ENCODE measurements around the gene KIAA1217.

Gene KIAA1217

DNA sequence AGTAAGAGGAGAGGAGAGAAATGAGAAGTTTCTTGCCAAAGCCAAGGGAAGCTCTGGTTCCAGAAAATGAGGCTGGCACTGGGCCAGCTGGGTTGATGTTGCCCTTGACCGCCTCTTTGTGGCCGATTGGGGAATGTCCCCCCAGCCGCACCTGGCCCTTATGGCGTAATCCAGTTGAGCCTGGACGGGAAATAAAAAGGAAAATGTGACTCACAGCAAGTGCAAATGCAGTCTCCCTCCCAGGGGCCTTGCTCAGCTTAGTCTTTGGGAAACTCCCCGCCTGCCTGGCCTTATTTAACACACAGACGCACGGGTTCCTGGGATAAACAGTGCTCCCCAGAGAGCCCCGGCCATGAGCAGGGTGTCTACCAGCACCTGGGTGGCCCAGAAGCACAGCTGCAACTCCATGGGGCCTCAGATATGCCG, 174.8 kb downstream of the KIAA1217 start:
- TF ChIP-seq, protein P1, sequence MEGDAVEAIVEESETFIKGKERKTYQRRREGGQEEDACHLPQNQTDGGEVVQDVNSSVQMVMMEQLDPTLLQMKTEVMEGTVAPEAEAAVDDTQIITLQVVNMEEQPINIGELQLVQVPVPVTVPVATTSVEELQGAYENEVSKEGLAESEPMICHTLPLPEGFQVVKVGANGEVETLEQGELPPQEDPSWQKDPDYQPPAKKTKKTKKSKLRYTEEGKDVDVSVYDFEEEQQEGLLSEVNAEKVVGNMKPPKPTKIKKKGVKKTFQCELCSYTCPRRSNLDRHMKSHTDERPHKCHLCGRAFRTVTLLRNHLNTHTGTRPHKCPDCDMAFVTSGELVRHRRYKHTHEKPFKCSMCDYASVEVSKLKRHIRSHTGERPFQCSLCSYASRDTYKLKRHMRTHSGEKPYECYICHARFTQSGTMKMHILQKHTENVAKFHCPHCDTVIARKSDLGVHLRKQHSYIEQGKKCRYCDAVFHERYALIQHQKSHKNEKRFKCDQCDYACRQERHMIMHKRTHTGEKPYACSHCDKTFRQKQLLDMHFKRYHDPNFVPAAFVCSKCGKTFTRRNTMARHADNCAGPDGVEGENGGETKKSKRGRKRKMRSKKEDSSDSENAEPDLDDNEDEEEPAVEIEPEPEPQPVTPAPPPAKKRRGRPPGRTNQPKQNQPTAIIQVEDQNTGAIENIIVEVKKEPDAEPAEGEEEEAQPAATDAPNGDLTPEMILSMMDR (conservative IDR thresholded peaks at IDR 0.05; ENCODE audit: control insufficient read depth, insufficient read depth, low read depth, low read length) = peak; percentile 64
- DNase-seq (ENCODE audit: low read depth) = peak; percentile 98
- no peak overlapping the region for H3K4me3 ChIP-seq (ENCODE audit: control insufficient read depth, low read depth, low read length)

DNA sequence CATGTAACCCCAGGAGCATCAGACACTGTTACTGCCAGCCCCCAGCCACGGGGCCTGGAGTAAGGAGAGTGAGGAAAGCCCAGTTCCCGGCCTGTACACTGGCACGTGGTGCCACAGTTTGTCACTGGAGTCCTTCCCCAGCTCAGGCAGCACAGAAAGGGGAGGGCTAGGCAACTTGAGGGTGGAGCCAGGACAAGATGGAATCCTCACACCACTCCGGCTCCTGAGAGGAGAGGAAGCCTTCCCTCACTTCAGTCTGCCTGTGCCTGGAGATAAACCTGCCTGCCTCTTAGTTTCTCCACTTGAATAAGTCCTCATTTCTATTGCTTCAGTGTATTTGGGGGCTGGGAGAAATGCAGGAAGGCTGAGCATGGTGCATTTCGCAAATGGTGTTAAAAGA, 176.0 kb downstream of the KIAA1217 start:
- H3K4me3 ChIP-seq (ENCODE audit: control insufficient read depth, low read depth, low read length) = no peak overlapping the region
- DNase-seq (ENCODE audit: low read depth) = no peak
- TF ChIP-seq, protein P1 (conservative IDR thresholded peaks at IDR 0.05; ENCODE audit: control insufficient read depth, insufficient read depth, low read depth, low read length) = no peak

DNA sequence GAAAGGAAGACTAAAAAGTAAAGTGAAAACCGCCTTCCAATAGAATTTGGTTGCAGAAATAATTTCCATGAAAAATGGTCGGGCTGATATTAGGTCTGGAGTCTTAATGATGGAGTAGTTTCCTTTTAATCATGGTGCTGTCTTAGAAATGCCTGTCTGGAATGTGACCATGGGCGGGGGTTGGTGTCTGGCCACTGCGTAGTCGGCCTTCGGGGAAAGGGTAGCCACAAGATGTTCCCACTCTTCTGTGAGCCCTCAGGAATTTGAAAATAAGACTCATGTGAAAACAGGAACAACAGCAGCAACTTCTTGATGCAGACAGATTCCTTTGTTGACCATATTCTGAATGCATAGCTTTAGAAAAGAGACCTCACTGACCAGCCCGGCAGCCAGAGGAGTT, 176.8 kb downstream of the KIAA1217 start:
- DNase-seq (ENCODE audit: low read depth) = peak; percentile 80
- H3K4me3 ChIP-seq (ENCODE audit: control insufficient read depth, low read depth, low read length) = no peak overlapping the region
- TF ChIP-seq, protein P1 (conservative IDR thresholded peaks at IDR 0.05; ENCODE audit: control insufficient read depth, insufficient read depth, low read depth, low read length) = no peak

DNA sequence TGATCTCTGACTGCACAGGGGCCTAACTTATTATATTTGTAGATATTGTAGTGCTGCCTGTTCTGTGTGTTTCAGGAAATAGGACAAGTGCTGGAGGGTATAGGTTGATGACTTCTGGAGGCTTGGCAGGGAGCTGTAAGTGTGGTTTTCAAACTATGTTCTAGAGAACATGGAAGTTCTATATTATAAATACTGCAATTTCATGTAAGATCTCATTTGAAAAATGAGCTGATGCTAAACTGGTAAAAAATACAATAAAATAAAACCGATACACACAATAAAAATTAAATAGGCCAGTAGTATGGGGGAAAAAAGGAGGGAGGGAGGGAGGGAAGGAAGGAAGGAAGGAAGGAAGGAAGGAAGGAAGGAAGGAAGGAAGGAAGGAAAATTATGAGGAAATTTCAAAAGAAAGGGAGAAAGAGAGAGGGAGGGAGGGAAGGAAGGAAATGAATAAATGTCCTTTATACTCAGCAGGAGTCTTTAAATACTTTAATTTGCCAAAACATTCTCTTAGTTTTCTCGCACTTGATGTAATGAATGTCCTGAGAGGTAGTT, 181.3 kb downstream of the KIAA1217 start:
- TF ChIP-seq, protein P1 (conservative IDR thresholded peaks at IDR 0.05; ENCODE audit: control insufficient read depth, insufficient read depth, low read depth, low read length) = no peak
- DNase-seq (ENCODE audit: low read depth) = no peak

DNA sequence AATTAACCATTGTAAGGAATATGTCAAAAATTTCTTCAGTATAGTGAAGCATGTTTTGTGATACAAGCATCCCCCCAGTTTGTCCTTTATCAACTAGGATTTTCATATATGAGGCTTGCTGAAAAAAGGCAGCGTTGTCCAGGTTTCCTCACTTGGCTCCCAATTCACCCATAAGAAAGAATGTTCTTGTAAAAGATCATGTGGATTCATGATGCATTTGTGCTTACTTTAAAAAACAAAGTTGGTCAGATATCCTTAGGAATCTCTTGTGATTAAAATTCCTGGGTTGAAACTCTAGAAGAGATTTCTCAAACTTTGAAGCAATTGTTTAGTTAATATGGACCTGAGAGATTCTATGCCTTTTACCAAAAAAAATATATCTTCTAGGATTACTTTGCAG, 181.8 kb downstream of the KIAA1217 start:
- TF ChIP-seq, protein P1 (conservative IDR thresholded peaks at IDR 0.05; ENCODE audit: control insufficient read depth, insufficient read depth, low read depth, low read length) = no peak
- no peak for DNase-seq (ENCODE audit: low read depth)
- no peak overlapping the region for H3K4me3 ChIP-seq (ENCODE audit: control insufficient read depth, low read depth, low read length)

More for the DNA sequence above, 181.3 kb downstream of the KIAA1217 start:
- H3K4me3 ChIP-seq (ENCODE audit: control insufficient read depth, low read depth, low read length) = no peak overlapping the region

DNA sequence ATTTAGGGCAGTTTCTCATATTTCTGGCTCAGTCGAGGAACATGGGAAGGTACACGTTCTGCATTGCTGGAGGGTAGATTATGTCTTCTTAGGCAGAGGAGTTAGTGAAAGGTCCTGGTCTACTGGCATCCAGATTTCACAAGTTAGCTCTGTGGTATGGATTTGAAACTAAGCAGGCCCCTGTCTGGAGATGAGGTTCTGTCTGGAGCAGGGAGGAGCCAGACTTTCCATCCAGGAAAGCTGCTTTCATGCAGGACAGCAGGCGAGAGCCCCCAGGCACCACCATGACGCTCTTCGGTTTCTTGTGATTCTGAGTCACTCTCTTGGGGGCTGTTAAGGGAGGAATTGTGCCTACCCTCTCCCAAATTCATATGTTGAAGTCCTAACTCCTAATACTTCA, 184.3 kb downstream of the KIAA1217 start:
- TF ChIP-seq, protein P1 (conservative IDR thresholded peaks at IDR 0.05; ENCODE audit: control insufficient read depth, insufficient read depth, low read depth, low read length) = no peak
- DNase-seq (ENCODE audit: low read depth) = no peak
- H3K4me3 ChIP-seq (ENCODE audit: control insufficient read depth, low read depth, low read length) = no peak overlapping the region
